Central memory CD8-positive, alpha-beta T cell (primary cell): ENCODE results near the gene FCER1A.

Experiments used
- ATAC-seq: fragments of 150-1000 bp; cut with Tn5 transposase; replicated peaks from 2 replicates; pipeline ENCODE4 v1.10.0; 2022; ENCODE audit warnings: mild to moderate bottlenecking, moderate FRiP score, moderate number of reproducible peaks; ENCODE audit not compliant: poor library complexity, severe bottlenecking; ENCODE audit errors: extremely low read depth
- DNase-seq, 2 donors: peaks; one replicate each; pipeline ENCODE4 v3.0.0; 2021; ENCODE audit warnings: low spot score in 2 of 2
- H3K27ac Mint-ChIP-seq: one replicate; pipeline ENCODE4 v1.8.0; 2022; ENCODE audit warnings: low read depth, mild to moderate bottlenecking, moderate library complexity, mixed read lengths
- H3K27me3 Mint-ChIP-seq: one replicate; pipeline ENCODE4 v1.8.0; 2022; ENCODE audit warnings: mixed read lengths
- H3K36me3 Mint-ChIP-seq: one replicate; pipeline ENCODE4 v1.8.0; 2022; ENCODE audit warnings: mild to moderate bottlenecking, moderate library complexity, mixed read lengths; ENCODE audit not compliant: insufficient read depth
- H3K4me1 Mint-ChIP-seq: one replicate; pipeline ENCODE4 v1.8.0; 2022; ENCODE audit warnings: mixed read lengths
- H3K4me3 Mint-ChIP-seq: one replicate; pipeline ENCODE4 v1.8.0; 2022; ENCODE audit warnings: mild to moderate bottlenecking, moderate library complexity, mixed read lengths
- H3K9me3 Mint-ChIP-seq: one replicate; pipeline ENCODE4 v1.8.0; 2022; ENCODE audit warnings: mixed read lengths

The FCER1A gene

GRCh38 chr1:159302095-159302494, at the start of gene FCER1A:
TSS of gene FCER1A (plus strand) at chr1:159302336. CDS start at chr1:159302365, 29 bp downstream.
- no peak for ATAC-seq
- no peak within 1 kb of the TSS for H3K27ac Mint-ChIP-seq
- DNase-seq, result no peak
- H3K36me3 Mint-ChIP-seq, result peaks cover 1% of the 10 kb centered on the region
- no peak within 1 kb of the TSS for H3K4me3 Mint-ChIP-seq
- H3K9me3 Mint-ChIP-seq, result no peaks in the 10 kb centered on the region
- peaks cover 53% of the 10 kb centered on the region for H3K27me3 Mint-ChIP-seq
- no peaks in the 10 kb centered on the region for H3K4me1 Mint-ChIP-seq

- no peaks in the 10 kb centered on the region for H3K36me3 Mint-ChIP-seq
- no peak overlapping the region for H3K27ac Mint-ChIP-seq
- H3K27me3 Mint-ChIP-seq, result peaks cover 55% of the 10 kb centered on the region
- H3K4me3 Mint-ChIP-seq, result no peak overlapping the region
- no peak for ATAC-seq
- DNase-seq, result no peak
- H3K4me1 Mint-ChIP-seq, result peaks cover 2% of the 10 kb centered on the region
- no peaks in the 10 kb centered on the region for H3K9me3 Mint-ChIP-seq
Observed at GRCh38 chr1:159261311-159261710, 40.8 kb upstream of the FCER1A start.

GRCh38 chr1:159261721-159262494, 40.2 kb upstream of the FCER1A start:
- Mint-ChIP-seq H3K36me3 (no peaks in the 10 kb centered on the region), H3K27me3 (peaks cover 61% of the 10 kb centered on the region), H3K9me3 (no peaks in the 10 kb centered on the region), H3K27ac (no peak overlapping the region), H3K4me1 (peaks cover 8% of the 10 kb centered on the region), H3K4me3 (no peak overlapping the region)
- ATAC-seq, result no peak
- no peak for DNase-seq

- ATAC-seq (no peak), DNase-seq (no peak)
- Mint-ChIP-seq H3K27me3 (peaks cover 81% of the 10 kb centered on the region), H3K9me3 (no peaks in the 10 kb centered on the region), H3K27ac (no peak overlapping the region), H3K4me1 (peaks cover 8% of the 10 kb centered on the region), H3K4me3 (no peak overlapping the region), H3K36me3 (no peaks in the 10 kb centered on the region)
Observed at GRCh38 chr1:159266832-159267231, 35.3 kb upstream of the FCER1A start.

GRCh38 chr1:159274631-159275030, 27.5 kb upstream of the FCER1A start:
- H3K9me3 Mint-ChIP-seq, result no peaks in the 10 kb centered on the region
- H3K4me3 Mint-ChIP-seq, result no peak overlapping the region
- peaks cover 70% of the 10 kb centered on the region for H3K27me3 Mint-ChIP-seq
- H3K36me3 Mint-ChIP-seq, result peaks cover 2% of the 10 kb centered on the region
- DNase-seq, result no peak
- H3K27ac Mint-ChIP-seq, result no peak overlapping the region
- ATAC-seq, result no peak
- no peaks in the 10 kb centered on the region for H3K4me1 Mint-ChIP-seq

GRCh38 chr1:159275891-159276290, 26.2 kb upstream of the FCER1A start:
- H3K9me3 Mint-ChIP-seq, result no peaks in the 10 kb centered on the region
- no peaks in the 10 kb centered on the region for H3K4me1 Mint-ChIP-seq
- H3K27ac Mint-ChIP-seq, result no peak overlapping the region
- peaks cover 69% of the 10 kb centered on the region for H3K27me3 Mint-ChIP-seq
- no peak for ATAC-seq
- no peak overlapping the region for H3K4me3 Mint-ChIP-seq
- H3K36me3 Mint-ChIP-seq, result peaks cover 2% of the 10 kb centered on the region
- DNase-seq, result no peak

GRCh38 chr1:159279773-159280172, 22.4 kb upstream of the FCER1A start:
- H3K4me3 Mint-ChIP-seq, result no peak overlapping the region
- H3K27ac Mint-ChIP-seq, result no peak overlapping the region
- H3K4me1 Mint-ChIP-seq, result no peaks in the 10 kb centered on the region
- no peak for DNase-seq
- H3K27me3 Mint-ChIP-seq, result peaks cover 58% of the 10 kb centered on the region
- no peaks in the 10 kb centered on the region for H3K9me3 Mint-ChIP-seq
- H3K36me3 Mint-ChIP-seq, result no peaks in the 10 kb centered on the region
- no peak for ATAC-seq

GRCh38 chr1:159282118-159282517, 20.0 kb upstream of the FCER1A start:
- Mint-ChIP-seq H3K27me3 (peaks cover 48% of the 10 kb centered on the region), H3K4me3 (no peak overlapping the region), H3K4me1 (no peaks in the 10 kb centered on the region), H3K27ac (no peak overlapping the region), H3K36me3 (no peaks in the 10 kb centered on the region), H3K9me3 (no peaks in the 10 kb centered on the region)
- DNase-seq (no peak), ATAC-seq (no peak)

GRCh38 chr1:159289060-159289459, 13.1 kb upstream of the FCER1A start:
- peaks cover 35% of the 10 kb centered on the region for H3K27me3 Mint-ChIP-seq
- H3K27ac Mint-ChIP-seq, result no peak overlapping the region
- no peaks in the 10 kb centered on the region for H3K4me1 Mint-ChIP-seq
- no peaks in the 10 kb centered on the region for H3K9me3 Mint-ChIP-seq
- H3K4me3 Mint-ChIP-seq, result no peak overlapping the region
- H3K36me3 Mint-ChIP-seq, result no peaks in the 10 kb centered on the region
- ATAC-seq, result no peak
- no peak for DNase-seq

GRCh38 chr1:159291424-159291823, 10.7 kb upstream of the FCER1A start:
- no peak overlapping the region for H3K27ac Mint-ChIP-seq
- H3K9me3 Mint-ChIP-seq, result no peaks in the 10 kb centered on the region
- peaks cover 35% of the 10 kb centered on the region for H3K27me3 Mint-ChIP-seq
- no peaks in the 10 kb centered on the region for H3K4me1 Mint-ChIP-seq
- H3K4me3 Mint-ChIP-seq, result no peak overlapping the region
- ATAC-seq, result no peak
- no peaks in the 10 kb centered on the region for H3K36me3 Mint-ChIP-seq
- DNase-seq, result no peak

- H3K4me3 Mint-ChIP-seq, result no peak overlapping the region
- peaks cover 24% of the 10 kb centered on the region for H3K27me3 Mint-ChIP-seq
- ATAC-seq (no peak), DNase-seq (no peak)
- H3K4me1 Mint-ChIP-seq, result no peaks in the 10 kb centered on the region
- no peak overlapping the region for H3K27ac Mint-ChIP-seq
- no peaks in the 10 kb centered on the region for H3K9me3 Mint-ChIP-seq
- peaks cover 1% of the 10 kb centered on the region for H3K36me3 Mint-ChIP-seq
Observed at GRCh38 chr1:159296706-159297375, 5.3 kb upstream of the FCER1A start.

GRCh38 chr1:159300146-159300545, 2.0 kb upstream of the FCER1A start:
- H3K4me1 Mint-ChIP-seq, result no peaks in the 10 kb centered on the region
- no peaks in the 10 kb centered on the region for H3K9me3 Mint-ChIP-seq
- H3K27ac Mint-ChIP-seq, result no peak overlapping the region
- H3K4me3 Mint-ChIP-seq, result no peak overlapping the region
- H3K27me3 Mint-ChIP-seq, result peaks cover 34% of the 10 kb centered on the region
- peaks cover 1% of the 10 kb centered on the region for H3K36me3 Mint-ChIP-seq
- no peak for DNase-seq
- ATAC-seq, result no peak

- Mint-ChIP-seq H3K36me3 (no peaks in the 10 kb centered on the region), H3K4me1 (no peaks in the 10 kb centered on the region), H3K4me3 (no peak overlapping the region), H3K27me3 (peaks cover 78% of the 10 kb centered on the region), H3K9me3 (no peaks in the 10 kb centered on the region), H3K27ac (no peak overlapping the region)
- ATAC-seq (no peak), DNase-seq (no peak)
Observed at GRCh38 chr1:159307346-159308020, 5.3 kb downstream of the FCER1A start.
